ENCODE measurements around the gene ZNF425.
"Not testable (repeated sequence)": the region's sequence is repeated elsewhere in the genome, so short reads cannot be mapped to it uniquely, and the experiment has no call there.

The ZNF425 gene

GRCh38 chr7:149125863-149126661, at the start of gene ZNF425:
Gene ZNF425, minus strand, starts transcription at chr7:149126324. Its CDS starts 111 bp downstream, at chr7:149126213.
- peak; percentile 89 to 95 (median 90) for DNase-seq (ENCODE audit: low read depth in 3 of 3)

GRCh38 chr7:149175150-149175549, 49.0 kb upstream of the ZNF425 start:
- DNase-seq (ENCODE audit: low read depth in 3 of 3), result no peak

DNA sequence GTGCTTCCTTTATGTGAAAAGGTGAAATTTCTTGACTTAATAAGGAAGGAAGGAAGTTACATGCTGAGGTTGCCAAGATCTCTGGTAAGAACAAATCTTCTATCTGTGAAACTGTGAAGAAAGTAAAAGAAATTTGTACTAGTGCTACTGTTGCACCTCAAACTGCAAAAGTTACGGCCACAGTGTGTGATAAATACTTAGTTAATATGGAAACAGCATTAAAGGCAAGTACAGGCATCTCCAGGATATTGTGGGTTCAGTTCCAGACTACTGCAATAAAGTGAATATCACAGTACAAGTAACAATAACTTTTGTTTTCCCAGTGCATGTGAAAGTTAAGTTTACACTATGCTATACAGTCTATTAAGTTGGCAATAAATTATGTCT, 46.4 kb upstream of the ZNF425 start:
- DNase-seq (ENCODE audit: low read depth in 3 of 3), result no peak

GRCh38 chr7:149171892-149172533, 45.9 kb upstream of the ZNF425 start:
- DNase-seq (ENCODE audit: low read depth in 3 of 3), result no peak

GRCh38 chr7:149166630-149167352, 40.7 kb upstream of the ZNF425 start:
- DNase-seq (ENCODE audit: low read depth in 3 of 3), result no peak

GRCh38 chr7:149166142-149166541, 40.0 kb upstream of the ZNF425 start:
- DNase-seq (ENCODE audit: low read depth in 3 of 3), result no peak

DNA sequence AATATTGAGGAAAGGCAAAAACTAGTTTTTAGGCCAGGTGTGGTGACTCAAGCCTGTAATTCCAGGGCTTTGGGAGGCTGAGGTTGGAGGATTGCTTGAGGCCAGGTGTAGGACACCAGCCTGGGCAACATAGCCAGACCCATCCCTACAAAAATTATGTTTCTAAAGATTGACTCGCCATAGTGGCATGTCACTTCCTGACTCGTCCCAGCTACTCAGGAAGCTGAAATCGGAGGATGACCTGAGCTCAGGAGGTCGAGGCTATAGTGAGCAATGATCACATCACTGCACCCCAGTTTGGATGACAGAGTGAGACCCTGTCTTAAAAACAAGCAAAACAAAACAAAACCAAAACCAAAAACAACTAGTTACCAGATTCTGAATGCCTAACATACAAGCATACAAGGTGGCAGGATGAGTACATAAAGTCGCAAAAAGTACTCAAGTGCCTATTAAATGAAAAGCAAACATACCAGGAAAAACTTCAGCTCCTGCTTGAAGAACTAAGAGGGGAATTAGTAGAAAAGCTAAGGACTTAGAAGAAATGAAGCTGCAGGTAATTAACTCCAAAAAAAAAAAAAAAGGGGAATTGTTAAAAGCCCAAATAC, 35.2 kb upstream of the ZNF425 start:
- DNase-seq (ENCODE audit: low read depth in 3 of 3), result no peak

GRCh38 chr7:149156898-149157297, 30.8 kb upstream of the ZNF425 start:
- DNase-seq (ENCODE audit: low read depth in 3 of 3), result no peak

DNA sequence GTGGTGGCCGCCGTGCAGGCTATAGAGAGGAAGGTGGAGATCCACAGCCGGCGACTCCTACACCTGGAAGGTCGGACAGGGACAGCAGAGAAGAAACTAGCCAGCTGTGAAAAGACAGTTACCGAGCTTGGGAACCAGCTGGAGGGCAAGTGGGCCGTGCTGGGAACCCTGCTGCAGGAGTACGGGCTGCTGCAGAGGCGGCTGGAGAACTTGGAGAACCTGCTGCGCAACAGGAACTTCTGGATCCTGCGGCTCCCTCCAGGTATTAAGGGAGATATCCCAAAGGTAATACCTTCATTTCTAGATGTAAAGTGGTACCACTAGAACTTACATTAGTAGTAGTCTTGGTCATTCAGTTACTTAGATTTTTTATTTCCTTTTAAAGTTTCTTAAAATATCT, 27.9 kb upstream of the ZNF425 start:
- DNase-seq (ENCODE audit: low read depth in 3 of 3), result no peak

- DNase-seq (ENCODE audit: low read depth in 3 of 3), result no peak
These were observed 27.2 kb upstream of the ZNF425 start for GRCh38 chr7:149153346-149153745.

DNA sequence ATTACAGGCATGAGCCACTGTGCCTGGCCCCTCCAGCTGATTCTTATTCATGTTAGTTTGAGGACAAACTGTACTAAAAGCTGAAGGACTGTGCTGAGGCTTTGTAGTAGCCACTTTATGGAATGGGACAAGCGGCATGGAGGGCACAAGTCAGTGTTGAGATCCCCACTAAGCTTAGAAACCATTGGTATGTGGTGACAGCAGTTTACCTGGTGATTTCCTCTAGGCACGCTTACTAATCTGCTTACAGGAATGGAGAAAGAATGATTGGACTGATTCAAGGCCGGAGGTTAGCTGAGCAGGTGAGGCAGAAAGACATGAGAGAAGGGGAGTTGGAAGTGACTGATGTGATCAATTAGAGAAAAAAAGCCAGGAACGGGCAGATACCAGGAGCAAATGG, 24.9 kb upstream of the ZNF425 start:
- DNase-seq (ENCODE audit: low read depth in 3 of 3), result no peak

- DNase-seq (ENCODE audit: low read depth in 3 of 3), result peak; percentile 39 to 50 (median 41)
These were observed 21.9 kb upstream of the ZNF425 start for GRCh38 chr7:149147752-149148653.

DNA sequence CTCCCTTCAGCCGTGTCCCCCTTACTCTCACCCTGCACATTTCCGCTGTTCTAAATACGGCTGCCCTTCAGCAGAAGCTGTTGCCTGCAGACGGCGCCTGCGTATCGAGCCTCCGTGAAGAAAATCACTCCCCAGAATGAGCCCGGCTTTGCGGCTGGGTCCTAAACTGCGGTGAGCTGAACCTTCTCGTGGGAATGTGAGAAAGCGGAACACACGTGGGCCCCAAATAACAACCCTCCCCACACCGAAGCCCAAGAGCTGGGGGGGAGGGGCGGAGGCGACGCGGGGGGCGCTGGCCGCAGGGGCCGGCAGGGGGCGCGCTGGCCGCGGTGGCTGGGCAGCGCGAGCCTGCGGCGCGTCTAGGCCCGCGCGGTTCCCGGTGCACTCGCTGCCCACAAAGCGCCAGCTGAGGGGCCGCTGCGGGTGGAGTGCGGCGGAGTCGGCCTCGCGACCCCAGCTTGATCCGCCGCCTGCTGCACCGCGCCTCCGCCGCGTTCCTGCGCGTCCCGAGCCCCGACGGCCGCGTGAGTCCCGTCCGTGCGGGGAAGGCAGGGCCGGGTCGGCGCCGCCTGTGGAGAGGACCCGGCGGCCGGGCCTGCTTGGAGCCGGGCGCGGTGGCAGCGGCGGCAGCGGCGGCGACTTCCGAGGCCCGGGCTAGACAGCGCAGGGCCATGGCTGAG, 21.1 kb upstream of the ZNF425 start, which contains the start of gene ZNF398:
TSS of gene ZNF398 (plus strand) at position 382 of the 680 bp plus-strand sequence. CDS start at position 672, 290 bp downstream.
- DNase-seq (ENCODE audit: low read depth in 3 of 3), result peak; percentile 67 to 77 (median 75)

DNA sequence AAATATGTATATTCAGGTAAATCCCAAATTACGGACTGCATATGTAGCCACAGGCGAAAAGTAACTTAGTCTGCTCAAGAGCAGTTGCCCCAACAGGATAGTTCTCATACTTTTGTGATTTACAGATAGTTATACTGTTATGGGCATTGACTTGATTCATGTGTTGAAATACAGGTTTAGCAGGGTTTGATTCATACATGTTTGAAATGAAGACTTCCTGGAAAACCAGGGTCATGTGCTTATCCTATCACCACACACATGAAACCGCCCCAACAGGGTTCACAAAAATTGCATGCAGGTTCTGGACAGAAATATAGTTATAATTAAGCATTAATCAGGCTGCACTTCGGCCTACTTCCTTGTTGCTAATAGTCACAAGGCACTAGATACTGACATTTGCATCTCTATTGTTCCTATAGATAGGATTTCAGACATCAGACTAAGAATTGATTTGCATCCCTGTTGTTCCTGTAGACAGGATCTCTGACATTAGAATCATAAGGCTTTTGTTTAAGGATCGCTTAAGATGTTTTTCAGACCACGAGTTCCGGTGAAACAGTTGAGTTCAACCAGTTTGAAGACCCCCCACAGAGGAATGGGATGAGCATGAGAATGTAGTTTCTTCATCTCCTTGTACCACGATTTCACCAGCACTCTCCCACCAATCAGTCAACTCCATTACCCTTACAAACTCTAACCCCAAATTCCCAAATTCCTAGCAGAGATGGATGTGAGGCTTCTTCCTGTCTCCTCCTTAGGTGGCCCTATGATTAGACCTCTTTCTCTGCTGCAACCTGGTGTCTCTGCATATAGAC, 19.1 kb upstream of the ZNF425 start:
- no peak for DNase-seq (ENCODE audit: low read depth in 3 of 3)

DNA sequence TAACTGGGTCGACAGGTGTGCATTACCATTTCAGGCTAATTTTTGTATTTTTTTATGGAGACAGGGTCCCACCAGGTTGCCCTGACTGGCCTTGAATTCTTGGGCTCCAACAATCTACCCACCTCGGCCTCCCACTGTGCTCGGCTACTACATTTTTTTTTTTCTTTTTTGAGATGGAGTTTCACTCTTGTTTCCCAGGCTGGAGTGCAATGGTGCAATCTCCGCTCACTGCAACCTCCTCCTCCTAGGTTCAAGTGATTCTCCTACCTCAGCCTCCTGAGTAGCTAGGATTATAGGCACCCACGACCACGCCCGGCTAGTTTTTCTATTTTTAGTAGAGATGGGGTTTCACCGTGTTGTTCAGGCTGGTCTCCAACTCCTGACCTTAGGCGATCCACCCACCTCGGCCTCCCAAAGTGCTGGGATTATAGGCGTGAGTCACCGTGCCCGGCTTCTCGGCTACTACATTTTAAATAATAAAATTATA, 18.4 kb upstream of the ZNF425 start:
- DNase-seq (ENCODE audit: low read depth in 3 of 3), result not testable (repeated sequence)

DNA sequence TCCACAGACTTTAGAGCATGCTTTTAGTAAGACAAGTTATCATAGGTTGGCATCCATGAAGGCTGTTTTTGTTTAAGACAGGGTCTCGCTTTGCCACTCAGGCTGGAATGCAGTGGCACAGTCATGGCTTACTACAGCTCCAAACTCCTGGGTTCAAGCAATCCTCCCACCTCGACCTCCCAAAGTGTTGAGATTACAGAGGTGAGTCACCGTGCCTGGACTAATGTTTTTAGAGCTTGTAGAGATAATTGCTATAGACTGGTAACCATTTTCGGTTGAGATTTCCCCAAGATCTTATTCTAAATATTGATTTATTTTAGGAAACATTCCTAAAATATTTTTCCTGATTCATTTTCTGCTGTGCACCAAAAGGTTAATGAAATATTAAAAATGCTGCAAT, 15.8 kb upstream of the ZNF425 start:
- no peak for DNase-seq (ENCODE audit: low read depth in 3 of 3)

- no peak for DNase-seq (ENCODE audit: low read depth in 3 of 3)
These were observed 14.7 kb upstream of the ZNF425 start for GRCh38 chr7:149140831-149141230.

DNA sequence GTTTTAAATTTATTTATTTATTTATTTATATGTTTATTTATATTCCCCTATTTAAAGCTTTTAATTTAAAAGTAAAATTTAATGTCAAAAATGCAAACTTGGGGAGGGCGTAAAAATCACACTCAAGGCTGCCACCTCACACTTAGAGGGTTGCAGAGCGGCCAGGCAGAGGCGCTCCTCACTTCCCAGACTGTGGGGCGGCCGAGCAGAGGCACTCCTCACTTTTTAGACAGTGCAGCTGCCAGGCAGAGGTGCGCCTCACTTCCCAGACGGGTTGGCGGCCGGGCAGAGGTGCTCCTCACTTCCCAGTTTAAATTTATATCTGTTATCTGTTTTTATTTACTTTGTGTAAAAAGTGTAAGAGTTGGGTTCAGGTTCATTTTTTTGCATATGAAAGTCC, 10.0 kb upstream of the ZNF425 start:
- no peak for DNase-seq (ENCODE audit: low read depth in 3 of 3)

- DNase-seq (ENCODE audit: low read depth in 3 of 3), result no peak
These were observed 7.0 kb upstream of the ZNF425 start for GRCh38 chr7:149133028-149133710.

Data from stimulated activated CD4-positive, alpha-beta T cell treated with anti-CD3 and anti-CD28 coated beads, TNF-alpha, amount 100 ng/mL, for 4 hours (primary cell).